GM19455 (cell line): ENCODE results near the gene PPFIBP2.

Experiments
- ATAC-seq: cut with Tn5 transposase; IDR thresholded peaks from one replicate; pipeline ENCODE4 v1.9.1; 2021; ENCODE audit not compliant: unreplicated experiment

Gene PPFIBP2

GRCh38 chr11:7524462-7525235, 10.8 kb downstream of the PPFIBP2 start:
- ATAC-seq: no peak

GRCh38 chr11:7525424-7525823, 11.6 kb downstream of the PPFIBP2 start:
- no peak for ATAC-seq

GRCh38 chr11:7527029-7527428, 13.2 kb downstream of the PPFIBP2 start:
- no peak for ATAC-seq

GRCh38 chr11:7528514-7529049, 14.8 kb downstream of the PPFIBP2 start:
- no peak for ATAC-seq

- no peak for ATAC-seq
These were observed 16.3 kb downstream of the PPFIBP2 start for GRCh38 chr11:7530013-7530640.

- no peak for ATAC-seq
These were observed 17.2 kb downstream of the PPFIBP2 start for GRCh38 chr11:7531011-7531410.

GRCh38 chr11:7532405-7533145, 18.8 kb downstream of the PPFIBP2 start:
- ATAC-seq: no peak

GRCh38 chr11:7533199-7534041, 19.6 kb downstream of the PPFIBP2 start:
- ATAC-seq: peak; percentile 27

- ATAC-seq: peak; percentile 55
These were observed 20.2 kb downstream of the PPFIBP2 start for GRCh38 chr11:7534042-7534378.

- no peak for ATAC-seq
These were observed 22.3 kb downstream of the PPFIBP2 start for GRCh38 chr11:7536100-7536499.

GRCh38 chr11:7537265-7537664, 23.5 kb downstream of the PPFIBP2 start:
- ATAC-seq: no peak

- ATAC-seq: no peak
These were observed 24.2 kb downstream of the PPFIBP2 start for GRCh38 chr11:7538031-7538430.

GRCh38 chr11:7538466-7539454, 25.0 kb downstream of the PPFIBP2 start:
- no peak for ATAC-seq

- ATAC-seq: no peak
These were observed 27.2 kb downstream of the PPFIBP2 start for GRCh38 chr11:7540830-7541555.

- no peak for ATAC-seq
These were observed 29.5 kb downstream of the PPFIBP2 start for GRCh38 chr11:7543302-7543701.

- ATAC-seq: no peak
These were observed 30.2 kb downstream of the PPFIBP2 start for GRCh38 chr11:7544021-7544420.

GRCh38 chr11:7545611-7546010, 31.8 kb downstream of the PPFIBP2 start:
- no peak for ATAC-seq

- no peak for ATAC-seq
These were observed 32.6 kb downstream of the PPFIBP2 start for GRCh38 chr11:7546324-7546791.

GRCh38 chr11:7547687-7548086, 33.9 kb downstream of the PPFIBP2 start:
- no peak for ATAC-seq
